Neural cell (in vitro differentiated cells): ENCODE measurements around the gene AEBP2. TPM values are rescaled to one million over a fixed set of nuclear protein-coding genes. Genes with fewer than 3 reads are reported as not detected.
"Not testable (repeated sequence)": the region's sequence is repeated elsewhere in the genome, so short reads cannot be mapped to it uniquely, and the experiment has no call there.

Experiments
- H2AFZ ChIP-seq: fragments of 200-600, 300-800 bp; sonication (generic), shearing (Covaris generic); 2 replicates; pipeline ENCODE4 v1.6.0; 2014; ENCODE audit warnings: low read depth, mild to moderate bottlenecking, antibody characterized with exemption, low read length, moderate library complexity
- H3F3A ChIP-seq: fragments of 200-600 bp; shearing (Covaris generic); 2 replicates; pipeline ENCODE4 v1.6.1; 2016; ENCODE audit warnings: mild to moderate bottlenecking, moderate library complexity, mixed read lengths, antibody characterized with exemption, low read length; ENCODE audit not compliant: insufficient read depth, poor library complexity, severe bottlenecking
- H3K27ac ChIP-seq: fragments of 200-600, 300-800 bp; sonication (generic), shearing (Covaris generic); 2 replicates; pipeline ENCODE4 v1.5.1; 2014; ENCODE audit warnings: mild to moderate bottlenecking, low read length, moderate library complexity
- H3K27me3 ChIP-seq: fragments of 300-800, 200-600 bp; sonication (generic), shearing (Covaris generic); 2 replicates; pipeline ENCODE4 v1.6.0; 2014; ENCODE audit warnings: mild to moderate bottlenecking, low read depth, low read length, moderate library complexity; ENCODE audit not compliant: insufficient read depth
- H3K36me3 ChIP-seq: fragments of 300-800, 200-600 bp; sonication (generic), shearing (Covaris generic); 2 replicates; pipeline ENCODE4 v1.5.1; 2014; ENCODE audit warnings: mild to moderate bottlenecking, antibody characterized with exemption, low read length, moderate library complexity; ENCODE audit not compliant: insufficient read depth
- H3K4me2 ChIP-seq: fragments of 300-800, 200-600 bp; sonication (generic), shearing (Covaris generic); 2 replicates; pipeline ENCODE4 v1.6.0; 2014; ENCODE audit warnings: mild to moderate bottlenecking, low read length
- H3K4me3 ChIP-seq: fragments of 300-800, 200-600 bp; sonication (generic), shearing (Covaris generic); 2 replicates; pipeline ENCODE4 v1.5.1; 2014; ENCODE audit warnings: mild to moderate bottlenecking, low read length, moderate library complexity
- H3K79me2 ChIP-seq: fragments of 200-600 bp; shearing (Covaris generic); replicated peaks from 2 replicates; pipeline ENCODE4 v1.6.0; 2014; ENCODE audit warnings: mild to moderate bottlenecking, low read length, moderate library complexity; ENCODE audit not compliant: insufficient read depth
- H3K9ac ChIP-seq: fragments of 300-800, 200-600 bp; sonication (generic), shearing (Covaris generic); 2 replicates; pipeline ENCODE4 v1.6.1; 2016; ENCODE audit warnings: mild to moderate bottlenecking, low read length, mixed read lengths
- H3K9me2 ChIP-seq: fragments of 200-600 bp; shearing (Covaris generic); 2 replicates; pipeline ENCODE4 v1.6.1; 2016; ENCODE audit warnings: mild to moderate bottlenecking, low read length, mixed read lengths; ENCODE audit not compliant: insufficient read depth
- H3K9me3 ChIP-seq: fragments of 200-600, 300-800 bp; sonication (generic), shearing (Covaris generic); 2 replicates; pipeline ENCODE4 v1.6.1; 2016; ENCODE audit warnings: mild to moderate bottlenecking, mixed run types, low read length, moderate library complexity, mixed read lengths
- H4K20me1 ChIP-seq: fragments of 200-600 bp; shearing (Covaris generic); 2 replicates; pipeline ENCODE4 v1.6.1; 2016; ENCODE audit warnings: mild to moderate bottlenecking, mixed run types; ENCODE audit not compliant: insufficient read depth
- EP300 ChIP-seq: fragments of 450-650 bp; conservative IDR thresholded peaks from 2 replicates; pipeline ENCODE4 v1.6.1; 2014; ENCODE audit warnings: antibody characterized with exemption, mild to moderate bottlenecking, moderate library complexity; ENCODE audit not compliant: poor library complexity, severe bottlenecking
- EZH2 ChIP-seq: fragments of 200-600, 300-800 bp; shearing (Covaris generic), sonication (generic); IDR thresholded peaks from 2 replicates; pipeline ENCODE4 v1.6.1; 2014; ENCODE audit warnings: antibody characterized with exemption, low read length, borderline replicate concordance, mild to moderate bottlenecking; ENCODE audit not compliant: insufficient read depth, poor library complexity, severe bottlenecking
- MXI1 ChIP-seq: fragments of 450-650 bp; conservative IDR thresholded peaks from 2 replicates; pipeline ENCODE4 v1.6.1; 2014; ENCODE audit warnings: antibody characterized with exemption, mild to moderate bottlenecking; ENCODE audit not compliant: poor library complexity, severe bottlenecking
- POLR2AphosphoS5 ChIP-seq: IDR thresholded peaks from 2 replicates; pipeline ENCODE4 v1.6.1; 2012
- RAD21 ChIP-seq: fragments of 450-650 bp; conservative IDR thresholded peaks from 2 replicates; pipeline ENCODE4 v1.6.1; 2014; ENCODE audit warnings: antibody characterized with exemption, mild to moderate bottlenecking, moderate library complexity
- SMC3 ChIP-seq: fragments of 450-650 bp; conservative IDR thresholded peaks from 2 replicates; pipeline ENCODE4 v1.6.1; 2014; ENCODE audit warnings: antibody characterized with exemption, mild to moderate bottlenecking, moderate library complexity; ENCODE audit not compliant: poor library complexity
- TAF1 ChIP-seq: IDR thresholded peaks from 2 replicates; pipeline ENCODE4 v1.6.1; 2012; ENCODE audit warnings: low read depth
- polyA plus RNA-seq: library from polyadenylated mRNA; depleted of rRNA; stranded (reverse); fragments of >200 nt; gene quantifications from 2 replicates; pipeline ENCODE4 v1.2.3, GENCODE V29; 2014
- TF ChIP-seq, protein P1 (sequence below): IDR thresholded peaks from 2 replicates; pipeline ENCODE4 v1.6.1; 2012; ENCODE audit warnings: borderline replicate concordance
- TF ChIP-seq, protein P2 (sequence below): fragments of 450-650 bp; IDR thresholded peaks from 2 replicates; pipeline ENCODE4 v1.5.1; 2014; ENCODE audit warnings: antibody characterized with exemption, mild to moderate bottlenecking, moderate library complexity; ENCODE audit not compliant: poor library complexity, severe bottlenecking

AEBP2 gene
- polyA plus RNA-seq, 1 donor from 2014 or later, result 20.5 TPM

DNA sequence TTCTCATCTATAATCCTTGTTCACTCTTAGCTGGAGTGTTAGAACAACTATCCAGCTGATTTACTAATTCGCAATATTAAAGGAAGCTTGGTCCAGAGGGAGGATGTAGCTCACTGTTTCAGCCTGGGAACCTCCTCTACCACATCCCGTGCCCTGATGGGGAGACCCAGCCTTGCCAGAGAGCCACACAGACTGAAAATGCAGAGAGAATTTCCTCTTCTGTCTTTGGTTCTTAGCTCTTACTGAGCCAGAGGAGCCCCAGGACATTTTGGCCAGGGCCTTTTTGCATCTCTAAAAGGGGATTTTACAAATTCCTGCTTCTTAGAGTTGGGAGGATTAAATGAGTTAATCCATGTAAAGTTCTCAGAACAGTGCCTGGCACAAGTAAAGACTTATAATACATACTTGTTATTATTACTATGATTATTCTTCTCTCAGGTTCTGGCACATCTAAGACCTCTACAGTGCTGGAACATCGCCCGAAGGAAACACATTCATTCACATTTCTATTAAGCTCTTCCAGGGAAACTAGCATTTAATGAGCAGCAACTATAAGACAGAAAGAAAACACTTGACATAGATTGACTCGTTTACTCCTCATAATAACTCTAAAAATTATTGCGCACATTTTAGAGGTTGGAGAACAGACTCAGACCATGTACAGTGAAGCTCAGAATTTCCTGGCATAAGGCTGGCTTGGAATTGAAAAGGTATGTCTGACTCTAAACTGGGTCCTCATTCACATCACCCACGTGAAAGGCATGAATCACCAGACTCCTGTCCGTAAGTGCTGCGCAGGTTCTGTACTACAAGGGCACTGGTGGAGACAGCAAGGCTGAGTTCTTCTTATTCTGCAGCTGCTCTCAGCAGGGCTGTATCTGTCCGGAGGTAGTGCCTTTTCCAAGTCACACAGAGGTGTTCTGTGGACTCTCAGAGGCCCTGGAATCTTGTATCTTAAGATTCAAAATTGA is 27.8 kb upstream of the AEBP2 start:
- Histone ChIP-seq H3F3A (no peaks in the 10 kb centered on the region), H3K9me3 (no peaks in the 10 kb centered on the region), H2AFZ (no peak overlapping the region), H3K9ac (no peak overlapping the region), H3K79me2 (no peaks in the 10 kb centered on the region), H3K4me2 (no peak overlapping the region), H3K9me2 (no peaks in the 10 kb centered on the region), H3K4me3 (no peak overlapping the region), H4K20me1 (no peaks in the 10 kb centered on the region), H3K27ac (no peak overlapping the region), H3K36me3 (no peaks in the 10 kb centered on the region), H3K27me3 (no peaks in the 10 kb centered on the region)
- TF ChIP-seq TAF1 (no peak), EP300 (no peak), SMC3 (no peak), EZH2 (no peak), RAD21 (no peak), MXI1 (no peak), POLR2AphosphoS5 (no peak)
- TF ChIP-seq, protein P1, sequence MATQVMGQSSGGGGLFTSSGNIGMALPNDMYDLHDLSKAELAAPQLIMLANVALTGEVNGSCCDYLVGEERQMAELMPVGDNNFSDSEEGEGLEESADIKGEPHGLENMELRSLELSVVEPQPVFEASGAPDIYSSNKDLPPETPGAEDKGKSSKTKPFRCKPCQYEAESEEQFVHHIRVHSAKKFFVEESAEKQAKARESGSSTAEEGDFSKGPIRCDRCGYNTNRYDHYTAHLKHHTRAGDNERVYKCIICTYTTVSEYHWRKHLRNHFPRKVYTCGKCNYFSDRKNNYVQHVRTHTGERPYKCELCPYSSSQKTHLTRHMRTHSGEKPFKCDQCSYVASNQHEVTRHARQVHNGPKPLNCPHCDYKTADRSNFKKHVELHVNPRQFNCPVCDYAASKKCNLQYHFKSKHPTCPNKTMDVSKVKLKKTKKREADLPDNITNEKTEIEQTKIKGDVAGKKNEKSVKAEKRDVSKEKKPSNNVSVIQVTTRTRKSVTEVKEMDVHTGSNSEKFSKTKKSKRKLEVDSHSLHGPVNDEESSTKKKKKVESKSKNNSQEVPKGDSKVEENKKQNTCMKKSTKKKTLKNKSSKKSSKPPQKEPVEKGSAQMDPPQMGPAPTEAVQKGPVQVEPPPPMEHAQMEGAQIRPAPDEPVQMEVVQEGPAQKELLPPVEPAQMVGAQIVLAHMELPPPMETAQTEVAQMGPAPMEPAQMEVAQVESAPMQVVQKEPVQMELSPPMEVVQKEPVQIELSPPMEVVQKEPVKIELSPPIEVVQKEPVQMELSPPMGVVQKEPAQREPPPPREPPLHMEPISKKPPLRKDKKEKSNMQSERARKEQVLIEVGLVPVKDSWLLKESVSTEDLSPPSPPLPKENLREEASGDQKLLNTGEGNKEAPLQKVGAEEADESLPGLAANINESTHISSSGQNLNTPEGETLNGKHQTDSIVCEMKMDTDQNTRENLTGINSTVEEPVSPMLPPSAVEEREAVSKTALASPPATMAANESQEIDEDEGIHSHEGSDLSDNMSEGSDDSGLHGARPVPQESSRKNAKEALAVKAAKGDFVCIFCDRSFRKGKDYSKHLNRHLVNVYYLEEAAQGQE, result no peak
- TF ChIP-seq, protein P2, sequence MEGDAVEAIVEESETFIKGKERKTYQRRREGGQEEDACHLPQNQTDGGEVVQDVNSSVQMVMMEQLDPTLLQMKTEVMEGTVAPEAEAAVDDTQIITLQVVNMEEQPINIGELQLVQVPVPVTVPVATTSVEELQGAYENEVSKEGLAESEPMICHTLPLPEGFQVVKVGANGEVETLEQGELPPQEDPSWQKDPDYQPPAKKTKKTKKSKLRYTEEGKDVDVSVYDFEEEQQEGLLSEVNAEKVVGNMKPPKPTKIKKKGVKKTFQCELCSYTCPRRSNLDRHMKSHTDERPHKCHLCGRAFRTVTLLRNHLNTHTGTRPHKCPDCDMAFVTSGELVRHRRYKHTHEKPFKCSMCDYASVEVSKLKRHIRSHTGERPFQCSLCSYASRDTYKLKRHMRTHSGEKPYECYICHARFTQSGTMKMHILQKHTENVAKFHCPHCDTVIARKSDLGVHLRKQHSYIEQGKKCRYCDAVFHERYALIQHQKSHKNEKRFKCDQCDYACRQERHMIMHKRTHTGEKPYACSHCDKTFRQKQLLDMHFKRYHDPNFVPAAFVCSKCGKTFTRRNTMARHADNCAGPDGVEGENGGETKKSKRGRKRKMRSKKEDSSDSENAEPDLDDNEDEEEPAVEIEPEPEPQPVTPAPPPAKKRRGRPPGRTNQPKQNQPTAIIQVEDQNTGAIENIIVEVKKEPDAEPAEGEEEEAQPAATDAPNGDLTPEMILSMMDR, result no peak

DNA sequence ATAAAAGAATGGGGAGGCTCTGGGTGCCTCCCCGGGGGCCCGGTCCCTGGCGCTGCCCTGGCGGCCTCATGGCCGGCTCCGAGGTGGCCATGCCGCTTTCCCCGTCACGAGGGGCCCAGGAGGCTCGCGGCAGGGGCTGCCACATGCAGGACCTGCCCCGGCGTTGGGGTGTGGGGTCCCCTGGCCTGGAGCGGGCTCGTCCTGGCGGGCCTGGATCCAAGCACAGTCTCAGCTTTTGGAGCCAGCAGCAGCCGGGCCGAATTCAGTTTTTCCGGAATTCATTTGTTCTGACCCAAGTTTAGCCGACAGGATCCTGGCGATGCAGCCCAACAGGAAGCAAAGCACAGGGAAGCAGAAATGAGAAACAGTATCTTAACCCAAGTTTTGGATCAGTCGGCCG is 26.4 kb upstream of the AEBP2 start:
- Histone ChIP-seq H3K79me2 (no peaks in the 10 kb centered on the region), H3K9me2 (no peaks in the 10 kb centered on the region), H3K9me3 (no peaks in the 10 kb centered on the region), H2AFZ (no peak overlapping the region), H3F3A (no peaks in the 10 kb centered on the region), H4K20me1 (no peaks in the 10 kb centered on the region), H3K36me3 (no peaks in the 10 kb centered on the region), H3K9ac (no peak overlapping the region), H3K27me3 (no peaks in the 10 kb centered on the region), H3K4me3 (no peak overlapping the region), H3K27ac (no peak overlapping the region), H3K4me2 (no peak overlapping the region)
- TF ChIP-seq RAD21 (no peak), EP300 (no peak), MXI1 (no peak), TAF1 (no peak), EZH2 (no peak), SMC3 (no peak), POLR2AphosphoS5 (no peak)
- TF ChIP-seq, protein P1, result no peak
- TF ChIP-seq, protein P2, result no peak

DNA sequence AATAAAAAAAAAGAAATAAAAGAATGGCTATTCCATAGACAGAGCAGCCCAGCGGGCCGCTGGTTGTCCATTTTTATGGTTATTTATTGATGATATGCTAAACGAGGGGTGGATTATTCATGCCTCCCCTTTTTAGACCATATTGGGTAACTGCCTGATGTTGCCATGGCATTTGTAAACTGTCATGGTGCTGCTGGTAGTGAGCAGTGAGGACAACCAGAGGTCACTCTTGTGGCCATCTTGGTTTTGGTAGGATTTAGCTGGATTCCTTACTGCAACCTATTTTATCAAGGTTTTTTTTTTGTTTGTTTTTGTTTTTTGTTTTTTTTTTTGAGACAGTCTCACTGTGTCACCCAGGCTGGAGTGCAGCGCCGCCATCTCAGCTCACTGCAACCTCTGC is 25.7 kb upstream of the AEBP2 start:
- not testable (repeated sequence) for H3K79me2 ChIP-seq, H3K9ac ChIP-seq, H3F3A ChIP-seq, H3K27ac ChIP-seq, H2AFZ ChIP-seq, H4K20me1 ChIP-seq, H3K9me3 ChIP-seq, H3K9me2 ChIP-seq, H3K36me3 ChIP-seq, H3K4me3 ChIP-seq, H3K27me3 ChIP-seq, H3K4me2 ChIP-seq
